Gastrocnemius medialis (tissue), 4 donors: ENCODE data around the gene NAGK. TPM values are rescaled to one million over a fixed set of nuclear protein-coding genes. Genes with fewer than 3 reads are reported as not detected.
"Not testable (repeated sequence)": the region's sequence is repeated elsewhere in the genome, so short reads cannot be mapped to it uniquely, and the experiment has no call there.

Source experiments
- ATAC-seq, 2 donors: fragments of 150-250 bp; one replicate each; pipeline ENCODE4 v1.9.1; 2016
- DNase-seq, 2 donors: peaks; one replicate each; pipeline ENCODE4 v3.0.0-alpha.2; 2019
- H3K27ac ChIP-seq, 4 donors: fragments of 200-600 bp; sonication (generic); 1 replicate in 1 of 4; 2 replicates in 3 of 4; pipeline ENCODE4 v1.5.1; 2016 to 2018; ENCODE audit warnings: mild to moderate bottlenecking in 2 of 4, moderate library complexity in 1 of 4
- H3K27me3 ChIP-seq, 3 donors: fragments of 200-600 bp; sonication (generic) in 2 of 3; 1 replicate in 1 of 3; 2 replicates in 2 of 3; pipeline versions ENCODE4 v1.5.1 to v1.6.0; 2016 to 2019; ENCODE audit warnings: mild to moderate bottlenecking in 1 of 3, moderate library complexity in 1 of 3
- H3K36me3 ChIP-seq, 2 donors: fragments of 200-600 bp; sonication (generic) in 1 of 2; one replicate each; pipeline ENCODE4 v1.5.1; 2017 to 2018
- H3K4me1 ChIP-seq, 2 donors: fragments of 200-600 bp; sonication (generic) in 1 of 2; one replicate each; pipeline ENCODE4 v1.5.1; 2016 to 2017; ENCODE audit warnings: mild to moderate bottlenecking in 2 of 2
- H3K4me3 ChIP-seq, 4 donors: fragments of 200-600 bp; sonication (generic) in 3 of 4; 1 replicate in 1 of 4; 2 replicates in 3 of 4; pipeline ENCODE4 v1.5.1; 2016 to 2019; ENCODE audit warnings: mild to moderate bottlenecking in 2 of 4
- H3K9me3 ChIP-seq, 3 donors: fragments of 200-600 bp; sonication (generic) in 2 of 3; 1 replicate in 1 of 3; 2 replicates in 2 of 3; pipeline ENCODE4 v1.5.1; 2016 to 2019
- POLR2A ChIP-seq, 2 donors: fragments of 450-650 bp; IDR thresholded peaks; one replicate each; pipeline ENCODE4 v1.6.1; 2017; ENCODE audit warnings: antibody characterized with exemption in 2 of 2, mild to moderate bottlenecking in 2 of 2, moderate library complexity in 2 of 2
- in situ Hi-C, 4 donors: fragments of 200-750 bp; cut with MboI; loops; one replicate each; pipeline versions ENCODE4 v1.15.0 to v1.8.0; 2017; ENCODE audit warnings: low sequenced_read_pairs in 4 of 4
- intact Hi-C: fragments of 100-400 bp; cut with DNase I; formaldehyde crosslinking; loops from one replicate; pipeline ENCODE4 v1.15.1; 2023; ENCODE audit warnings: low total_unique reads
- total RNA-seq, 4 donors: library from RNA; depleted of rRNA; stranded (reverse); fragments of >200 nt; gene quantifications; one replicate each; pipeline versions ENCODE4 v1.1.0 to v1.2.3, GENCODE V29; 2016
- TF ChIP-seq, protein P1 (sequence below), 5 experiments: fragments of 450-650 bp in 3 of 5; fragments of 200-600 bp in 2 of 5; sonication (generic) in 2 of 5; IDR thresholded peaks in 4 of 5; conservative IDR thresholded peaks in 1 of 5; 1 replicate in 4 of 5; 2 replicates in 1 of 5; pipeline ENCODE4 v1.5.1; 2016 to 2019; ENCODE audit warnings: antibody characterized with exemption in 5 of 5, mild to moderate bottlenecking in 3 of 5, moderate library complexity in 3 of 5

Gene NAGK
- total RNA-seq, 4 donors from 2014 or later: 24.2 to 43.5 (median 41.2) TPM

DNA sequence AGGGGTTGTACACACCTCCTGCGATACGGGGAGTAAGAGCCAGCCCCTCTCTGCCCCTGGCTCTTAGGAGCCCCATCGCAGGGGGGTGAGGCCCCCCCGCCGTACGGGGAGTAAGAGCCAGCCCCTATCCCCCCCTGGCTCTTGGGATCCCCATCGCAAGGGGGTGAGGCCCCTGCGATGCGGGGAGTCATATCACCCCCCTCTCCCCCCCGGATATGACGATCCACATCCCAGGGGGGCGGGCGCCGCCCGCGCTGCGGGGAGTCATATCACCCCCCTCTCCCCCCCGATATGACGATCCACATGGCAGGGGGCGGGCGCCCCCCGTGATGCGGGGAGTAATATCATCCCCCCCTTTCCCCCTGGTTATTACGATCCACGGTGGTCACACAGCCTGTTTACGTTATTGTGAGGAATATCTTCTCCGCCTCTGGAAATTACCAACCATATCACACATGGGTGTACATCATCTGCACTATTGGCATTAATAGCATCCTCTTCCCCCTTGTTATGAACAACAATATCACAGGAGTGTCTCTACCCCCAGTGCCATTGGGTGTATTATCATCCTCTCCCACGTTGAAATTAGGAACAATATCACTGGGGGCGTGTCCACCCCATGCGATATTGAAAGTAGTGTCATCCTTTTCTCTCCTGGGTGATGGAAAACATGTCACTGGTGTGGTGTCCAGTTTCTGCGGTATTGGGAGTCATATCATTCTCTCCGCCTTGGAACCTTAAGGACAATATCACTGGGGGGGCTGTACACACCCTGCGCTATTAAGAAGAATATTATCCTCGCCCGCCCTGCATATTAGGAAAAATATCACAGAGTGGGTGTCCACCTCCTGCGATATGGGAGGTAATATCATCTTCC lies 24.7 kb upstream of the NAGK start:
- no peak for DNase-seq
- H3K4me3 ChIP-seq: no peak overlapping the region
- H3K4me1 ChIP-seq: no peaks in the 10 kb centered on the region
- H3K36me3 ChIP-seq: no peaks in the 10 kb centered on the region
- no peak for ATAC-seq
- intact Hi-C loops (no loop called here), in situ Hi-C loops (no loop called here)
- H3K27me3 ChIP-seq: peaks cover 0 to 7% (median 0%) of the 10 kb centered on the region in 3 donors
- no peak for TF ChIP-seq POLR2A (IDR thresholded peaks at IDR 0.05)
- TF ChIP-seq, protein P1, sequence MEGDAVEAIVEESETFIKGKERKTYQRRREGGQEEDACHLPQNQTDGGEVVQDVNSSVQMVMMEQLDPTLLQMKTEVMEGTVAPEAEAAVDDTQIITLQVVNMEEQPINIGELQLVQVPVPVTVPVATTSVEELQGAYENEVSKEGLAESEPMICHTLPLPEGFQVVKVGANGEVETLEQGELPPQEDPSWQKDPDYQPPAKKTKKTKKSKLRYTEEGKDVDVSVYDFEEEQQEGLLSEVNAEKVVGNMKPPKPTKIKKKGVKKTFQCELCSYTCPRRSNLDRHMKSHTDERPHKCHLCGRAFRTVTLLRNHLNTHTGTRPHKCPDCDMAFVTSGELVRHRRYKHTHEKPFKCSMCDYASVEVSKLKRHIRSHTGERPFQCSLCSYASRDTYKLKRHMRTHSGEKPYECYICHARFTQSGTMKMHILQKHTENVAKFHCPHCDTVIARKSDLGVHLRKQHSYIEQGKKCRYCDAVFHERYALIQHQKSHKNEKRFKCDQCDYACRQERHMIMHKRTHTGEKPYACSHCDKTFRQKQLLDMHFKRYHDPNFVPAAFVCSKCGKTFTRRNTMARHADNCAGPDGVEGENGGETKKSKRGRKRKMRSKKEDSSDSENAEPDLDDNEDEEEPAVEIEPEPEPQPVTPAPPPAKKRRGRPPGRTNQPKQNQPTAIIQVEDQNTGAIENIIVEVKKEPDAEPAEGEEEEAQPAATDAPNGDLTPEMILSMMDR (IDR thresholded peaks at IDR 0.05 in 4 of 5, conservative IDR thresholded peaks at IDR 0.05 in 1 of 5): no peak
- H3K27ac ChIP-seq: no peak overlapping the region
- H3K9me3 ChIP-seq: no peaks in the 10 kb centered on the region

DNA sequence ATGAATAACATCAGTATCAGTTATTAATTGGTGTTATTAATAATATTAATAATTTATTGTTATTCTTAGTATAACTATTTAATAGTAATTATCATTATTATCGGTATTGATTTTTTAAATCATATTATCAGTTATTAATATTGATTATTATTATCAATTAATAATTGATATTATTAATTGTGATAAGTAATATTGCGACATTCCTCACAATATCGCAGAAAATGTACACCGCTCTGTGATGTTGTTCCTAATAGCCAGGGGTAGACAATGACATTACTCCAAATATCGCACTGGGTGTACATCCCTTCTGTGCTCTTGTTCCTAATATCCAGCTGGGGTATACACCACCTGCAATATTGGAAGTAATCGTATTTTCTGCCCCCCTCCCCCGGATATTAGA lies 23.3 kb upstream of the NAGK start:
- Histone ChIP-seq H3K4me3 (no peak overlapping the region), H3K9me3 (no peaks in the 10 kb centered on the region), H3K36me3 (no peaks in the 10 kb centered on the region), H3K27ac (no peak overlapping the region), H3K27me3 (peaks cover 0 to 7% (median 0%) of the 10 kb centered on the region in 3 donors), H3K4me1 (no peaks in the 10 kb centered on the region)
- in situ Hi-C loops: no loop called here
- no peak for TF ChIP-seq POLR2A (IDR thresholded peaks at IDR 0.05)
- TF ChIP-seq, protein P1 (IDR thresholded peaks at IDR 0.05 in 4 of 5, conservative IDR thresholded peaks at IDR 0.05 in 1 of 5): no peak
- DNase-seq: no peak
- intact Hi-C loops: no loop called here
- no peak for ATAC-seq

DNA sequence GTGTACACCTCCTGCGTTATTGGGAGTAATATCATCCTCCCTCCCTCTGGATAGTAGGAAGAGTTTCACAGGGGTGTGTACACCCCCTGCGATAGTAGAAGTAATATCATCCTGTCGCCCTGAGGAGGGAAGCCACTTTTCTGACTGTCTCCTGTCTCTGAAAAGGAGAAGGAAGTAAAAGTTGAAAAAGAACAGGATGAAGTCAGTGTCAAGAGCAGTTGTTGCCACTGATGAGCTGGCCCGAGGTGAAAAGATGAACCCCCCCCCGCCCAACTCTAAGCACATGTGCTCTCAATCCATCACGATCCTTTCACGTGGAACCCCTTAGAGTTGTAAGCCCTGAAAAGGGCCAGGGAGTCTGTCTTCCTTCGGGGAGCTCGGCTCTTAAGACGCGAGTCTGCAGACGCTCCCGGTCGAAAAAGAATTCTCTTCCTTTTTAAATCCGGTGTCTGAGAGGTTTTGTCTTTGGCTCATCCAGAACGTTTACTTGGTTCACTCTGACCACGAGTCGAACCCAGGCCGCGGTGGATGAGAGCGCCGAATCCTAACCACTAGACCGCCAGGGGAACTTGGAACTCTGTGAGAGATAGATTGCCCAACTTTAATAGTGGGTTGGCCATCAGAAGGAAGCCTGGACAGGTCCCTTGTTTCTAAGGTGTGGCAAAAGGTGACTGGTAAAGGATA lies 22.4 kb upstream of the NAGK start:
- no peaks in the 10 kb centered on the region for H3K9me3 ChIP-seq
- H3K27me3 ChIP-seq: peaks cover 0 to 7% (median 0%) of the 10 kb centered on the region in 3 donors
- TF ChIP-seq, protein P1 (IDR thresholded peaks at IDR 0.05 in 4 of 5, conservative IDR thresholded peaks at IDR 0.05 in 1 of 5): no peak
- no peak for TF ChIP-seq POLR2A (IDR thresholded peaks at IDR 0.05)
- no peaks in the 10 kb centered on the region for H3K36me3 ChIP-seq
- DNase-seq (no peak), ATAC-seq (no peak)
- H3K27ac ChIP-seq: no peak overlapping the region
- H3K4me3 ChIP-seq: no peak overlapping the region
- intact Hi-C loops: no loop called here
- no peaks in the 10 kb centered on the region for H3K4me1 ChIP-seq
- in situ Hi-C loops: no loop called here

DNA sequence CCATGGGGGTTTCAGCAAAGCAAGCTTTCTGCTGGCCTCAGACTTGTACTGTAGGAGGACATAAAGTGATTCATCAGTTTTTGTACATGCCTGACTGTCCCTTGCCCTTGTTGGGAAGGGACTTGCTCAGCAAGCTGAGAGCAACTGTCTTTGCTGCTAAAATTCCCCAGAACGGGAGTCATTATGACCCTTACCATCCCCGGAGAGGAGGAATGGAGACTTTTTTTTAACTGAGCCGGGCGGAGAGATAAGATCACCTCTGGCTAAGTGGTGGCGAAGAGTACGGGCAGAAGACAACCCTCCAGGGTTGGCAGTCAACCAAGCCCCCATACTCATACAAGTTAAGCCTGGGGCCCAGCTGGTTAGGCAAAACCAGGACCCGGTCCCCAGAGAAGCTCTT lies 20.4 kb upstream of the NAGK start:
- H3K27me3 ChIP-seq: peaks cover 0 to 12% (median 0%) of the 10 kb centered on the region in 3 donors
- intact Hi-C loops (no loop called here), in situ Hi-C loops (no loop called here)
- H3K27ac ChIP-seq: no peak overlapping the region
- ATAC-seq (no peak), DNase-seq (no peak)
- H3K9me3 ChIP-seq: no peaks in the 10 kb centered on the region
- no peaks in the 10 kb centered on the region for H3K4me1 ChIP-seq
- TF ChIP-seq, protein P1 (IDR thresholded peaks at IDR 0.05 in 4 of 5, conservative IDR thresholded peaks at IDR 0.05 in 1 of 5): no peak
- no peak for TF ChIP-seq POLR2A (IDR thresholded peaks at IDR 0.05)
- H3K36me3 ChIP-seq: no peaks in the 10 kb centered on the region
- H3K4me3 ChIP-seq: no peak overlapping the region

DNA sequence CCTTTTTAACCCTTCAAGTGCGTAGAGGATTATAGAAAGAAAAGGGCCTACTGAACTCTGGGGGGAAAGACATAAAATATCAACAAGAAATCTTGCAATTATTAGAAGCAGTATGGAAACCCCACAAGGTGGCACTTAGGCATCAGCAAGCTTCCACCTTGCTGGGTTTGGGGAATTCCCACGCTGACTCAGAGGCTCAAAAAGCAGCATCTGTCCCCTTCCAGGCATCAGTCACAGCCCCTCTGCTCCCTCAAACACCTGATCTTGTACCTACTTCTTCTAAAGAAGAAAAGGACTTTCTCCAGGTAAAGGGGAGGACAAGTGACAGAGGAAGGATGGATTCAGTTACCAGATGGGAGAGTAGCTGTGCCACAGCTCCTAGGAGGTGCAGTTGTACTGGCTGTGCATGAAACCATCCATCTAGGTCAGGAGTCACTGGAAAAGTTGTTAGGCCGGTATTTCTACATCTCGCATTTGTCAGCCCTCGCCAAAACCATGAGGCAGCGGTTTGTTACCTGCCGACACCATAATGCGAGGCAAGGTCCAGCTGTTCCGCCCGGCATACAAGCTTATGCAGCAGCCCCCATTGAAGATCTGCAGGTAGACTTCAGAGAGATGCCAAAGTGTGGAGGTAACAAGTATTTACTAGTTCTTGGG lies 18.6 kb upstream of the NAGK start:
- DNase-seq, H3K9me3 ChIP-seq, intact Hi-C loops, in situ Hi-C loops, H3K36me3 ChIP-seq, H3K27ac ChIP-seq, H3K4me1 ChIP-seq, H3K27me3 ChIP-seq, ATAC-seq, H3K4me3 ChIP-seq: not testable (repeated sequence)

DNA sequence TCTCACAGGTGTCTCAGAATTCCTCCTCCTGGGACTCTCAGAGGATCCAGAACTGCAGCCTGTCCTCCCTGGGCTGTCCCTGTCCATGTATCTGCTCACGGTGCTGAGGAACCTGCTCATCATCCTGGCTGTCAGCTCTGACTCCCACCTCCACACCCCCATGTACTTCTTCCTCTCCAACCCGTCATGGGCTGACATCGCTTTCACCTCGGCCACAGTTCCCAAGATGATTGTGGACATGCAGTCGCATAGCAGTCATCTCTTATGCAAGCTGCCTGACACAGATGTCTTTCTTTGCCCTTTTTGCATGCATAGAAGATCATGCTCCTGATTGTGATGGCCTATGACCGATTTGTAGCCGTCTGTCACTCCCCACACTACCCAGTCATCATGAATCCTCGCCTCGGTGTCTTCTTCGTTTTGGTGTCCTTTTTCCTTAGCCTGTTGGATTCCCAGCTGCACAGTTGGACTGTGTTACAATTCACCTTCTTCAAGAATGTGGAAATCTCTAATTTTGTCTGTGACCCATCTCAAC lies 13.2 kb upstream of the NAGK start:
- intact Hi-C loops, DNase-seq, H3K27me3 ChIP-seq, in situ Hi-C loops, H3K36me3 ChIP-seq, ATAC-seq, H3K4me1 ChIP-seq, H3K9me3 ChIP-seq, H3K4me3 ChIP-seq, H3K27ac ChIP-seq: not testable (repeated sequence)
